GM12875 (cell line): ENCODE measurements around the gene IER2.

Source experiments
- H3K4me3 ChIP-seq: one replicate; pipeline ENCODE4 v1.5.1; 2011; ENCODE audit warnings: low read depth, low read length, control low read depth
- TF ChIP-seq, protein P1 (sequence below): IDR thresholded peaks from 2 replicates; pipeline ENCODE4 v1.5.1; 2011; ENCODE audit warnings: low read depth, mild to moderate bottlenecking, control low read depth, inconsistent platforms, low read length, moderate library complexity, borderline replicate concordance; ENCODE audit not compliant: insufficient read depth

The IER2 gene

DNA sequence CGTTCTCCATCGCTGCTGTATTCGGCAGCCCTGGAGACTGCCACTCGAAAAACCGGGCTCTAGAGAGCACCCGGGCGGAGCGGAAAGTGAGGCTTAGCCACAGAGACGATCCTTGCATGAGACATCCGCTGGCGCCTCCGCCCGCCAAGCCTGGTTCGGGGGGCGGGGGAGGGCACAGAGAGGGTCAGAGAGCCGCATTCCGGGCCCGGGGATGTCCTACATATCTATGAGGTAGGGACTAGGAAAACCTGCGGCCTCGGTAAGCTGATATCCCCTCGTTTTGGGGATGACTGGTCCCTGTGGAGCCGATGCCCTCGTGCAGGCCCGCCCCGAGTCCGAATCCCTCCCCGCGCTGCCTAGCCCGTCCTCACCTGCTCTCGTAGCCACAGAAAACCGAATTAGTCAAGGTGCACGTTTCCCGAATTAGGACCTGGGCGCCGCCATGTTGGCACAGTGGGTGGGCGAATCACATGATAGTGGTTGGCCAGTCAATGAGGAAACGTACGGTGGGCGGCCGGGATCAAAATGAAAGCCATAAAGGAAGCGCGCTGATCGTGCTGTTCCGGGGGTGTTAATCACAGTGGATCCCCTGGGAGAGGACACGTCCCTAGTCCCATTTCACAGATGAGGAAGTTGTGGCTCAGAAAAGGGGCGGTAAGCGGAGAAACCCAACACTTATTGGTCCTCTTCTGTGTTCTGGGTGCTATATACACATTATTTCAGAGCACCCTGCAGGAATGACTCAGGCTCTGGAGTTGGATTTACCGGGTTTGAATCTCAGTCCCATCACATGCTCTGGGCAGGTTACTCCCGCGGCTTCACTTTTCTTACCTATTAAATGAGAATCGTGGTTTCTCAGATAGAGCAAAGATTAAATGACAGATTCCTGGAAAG lies 33.7 kb upstream of the IER2 start, which contains the start of gene TRMT1:
Gene TRMT1 (minus strand): TSS at position 459 of the 894 bp plus-strand sequence. CDS start 341 bp downstream, at position 118.
- TF ChIP-seq, protein P1, sequence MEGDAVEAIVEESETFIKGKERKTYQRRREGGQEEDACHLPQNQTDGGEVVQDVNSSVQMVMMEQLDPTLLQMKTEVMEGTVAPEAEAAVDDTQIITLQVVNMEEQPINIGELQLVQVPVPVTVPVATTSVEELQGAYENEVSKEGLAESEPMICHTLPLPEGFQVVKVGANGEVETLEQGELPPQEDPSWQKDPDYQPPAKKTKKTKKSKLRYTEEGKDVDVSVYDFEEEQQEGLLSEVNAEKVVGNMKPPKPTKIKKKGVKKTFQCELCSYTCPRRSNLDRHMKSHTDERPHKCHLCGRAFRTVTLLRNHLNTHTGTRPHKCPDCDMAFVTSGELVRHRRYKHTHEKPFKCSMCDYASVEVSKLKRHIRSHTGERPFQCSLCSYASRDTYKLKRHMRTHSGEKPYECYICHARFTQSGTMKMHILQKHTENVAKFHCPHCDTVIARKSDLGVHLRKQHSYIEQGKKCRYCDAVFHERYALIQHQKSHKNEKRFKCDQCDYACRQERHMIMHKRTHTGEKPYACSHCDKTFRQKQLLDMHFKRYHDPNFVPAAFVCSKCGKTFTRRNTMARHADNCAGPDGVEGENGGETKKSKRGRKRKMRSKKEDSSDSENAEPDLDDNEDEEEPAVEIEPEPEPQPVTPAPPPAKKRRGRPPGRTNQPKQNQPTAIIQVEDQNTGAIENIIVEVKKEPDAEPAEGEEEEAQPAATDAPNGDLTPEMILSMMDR: no peak
- peak within 1 kb of the TSS; percentile 85 for H3K4me3 ChIP-seq

DNA sequence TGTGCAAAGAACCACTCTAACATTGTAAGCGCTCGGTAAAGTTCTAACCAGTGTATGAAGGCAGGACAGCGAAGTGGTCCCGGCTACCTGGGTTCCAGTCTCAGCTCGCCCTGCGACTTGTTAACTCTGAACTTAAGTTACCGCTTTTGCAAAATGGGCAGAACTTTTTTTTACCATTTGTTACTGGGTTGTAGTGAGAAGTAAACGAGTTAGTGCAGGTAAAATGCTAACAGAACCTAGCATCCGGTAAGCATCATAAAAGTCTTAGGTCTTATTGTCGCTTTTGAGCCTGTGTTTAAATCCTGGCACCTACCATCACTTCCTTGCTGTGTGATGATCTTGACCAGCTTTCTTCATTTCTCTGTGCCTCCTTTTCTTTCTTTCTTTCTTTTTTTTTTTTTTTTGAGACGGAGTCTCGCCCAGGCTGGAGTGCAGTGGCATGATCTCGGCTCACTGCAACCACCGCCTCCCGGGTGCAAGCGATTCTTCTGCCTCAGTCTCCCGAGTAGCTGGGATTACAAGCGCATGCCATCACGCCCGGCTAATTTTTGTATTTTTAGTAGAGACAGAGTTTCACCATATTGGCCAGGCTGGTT lies 32.9 kb upstream of the IER2 start:
- TF ChIP-seq, protein P1: no peak

DNA sequence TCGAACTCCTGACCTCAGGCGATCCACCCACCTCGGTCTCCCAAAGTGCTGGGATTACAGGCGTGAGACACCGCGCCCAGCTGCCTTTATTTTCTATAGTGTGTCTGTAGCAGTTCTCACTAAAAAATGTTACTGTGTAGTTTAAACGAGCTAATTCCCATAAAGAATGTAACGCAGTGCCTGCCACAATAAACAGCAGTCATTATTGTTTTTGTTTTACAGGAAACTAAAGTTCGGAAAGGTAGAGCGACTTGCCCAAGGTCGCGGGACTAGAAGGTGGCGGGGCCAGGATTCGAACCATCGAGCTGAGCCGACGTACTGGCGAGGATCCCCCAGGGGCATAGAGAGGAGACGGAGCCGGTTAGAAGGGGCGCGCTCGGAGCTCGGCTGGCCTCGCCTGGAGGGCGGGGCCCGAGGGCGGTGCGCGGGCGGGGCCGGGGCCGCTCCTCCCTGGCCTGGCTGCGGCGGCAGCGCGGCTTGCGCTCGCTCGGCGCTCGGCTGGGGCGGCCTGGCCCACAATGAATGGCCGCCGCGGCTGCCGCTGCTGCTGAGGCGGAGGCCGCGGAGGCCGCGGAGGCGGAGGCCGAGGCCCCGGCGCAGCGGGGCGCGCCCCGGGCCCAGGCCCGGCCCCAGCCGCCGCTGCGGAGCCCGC lies 32.3 kb upstream of the IER2 start, which contains the start of gene NACC1:
Gene NACC1 (plus strand): TSS at position 493 of the 652 bp plus-strand sequence. CDS start 16,944 bp downstream, outside the sequence.
- peak within 1 kb of the TSS; percentile 95 for H3K4me3 ChIP-seq
- TF ChIP-seq, protein P1: no peak

More for the DNA sequence above, 32.9 kb upstream of the IER2 start:
- peak overlapping the region; percentile 85 for H3K4me3 ChIP-seq

GRCh38 chr19:13118424-13119193 lies 31.6 kb upstream of the IER2 start:
- H3K4me3 ChIP-seq: peak overlapping the region; percentile 95
- TF ChIP-seq, protein P1: no peak

DNA sequence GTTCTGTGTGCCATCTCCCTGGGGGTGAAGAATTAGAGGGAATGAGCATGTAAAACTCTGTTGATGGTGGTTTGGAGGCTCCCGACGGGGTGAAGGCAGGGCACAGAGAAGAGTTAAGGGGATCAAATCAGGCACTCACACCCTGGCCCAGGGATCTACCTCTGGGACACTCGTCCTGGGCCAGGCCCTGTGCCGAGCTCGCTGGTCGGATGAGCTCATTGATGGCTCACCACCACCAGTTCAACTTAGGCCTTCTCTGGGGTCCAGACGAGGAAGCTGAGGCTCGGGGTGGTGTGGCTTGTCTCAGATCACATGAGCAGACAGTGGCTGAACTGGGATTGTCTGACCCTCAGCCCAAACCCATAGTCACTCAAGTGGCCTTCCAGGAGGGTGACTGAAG lies 30.6 kb upstream of the IER2 start:
- H3K4me3 ChIP-seq: peak overlapping the region; percentile 5
- TF ChIP-seq, protein P1: no peak

- no peak overlapping the region for H3K4me3 ChIP-seq
- TF ChIP-seq, protein P1: no peak
Measured at GRCh38 chr19:13120031-13120430, 30.2 kb upstream of the IER2 start.
